ENCODE data around the gene FMNL3. TPM values are rescaled to one million over a fixed set of nuclear protein-coding genes. Genes with fewer than 3 reads are reported as not detected.

FMNL3 gene
- total and polyA plus RNA-seq, 2 of the 13 experiments (the other 11 are each of a cell fraction or from before 2014, with no cell fraction given) = 0.44 to 1.1 TPM

DNA sequence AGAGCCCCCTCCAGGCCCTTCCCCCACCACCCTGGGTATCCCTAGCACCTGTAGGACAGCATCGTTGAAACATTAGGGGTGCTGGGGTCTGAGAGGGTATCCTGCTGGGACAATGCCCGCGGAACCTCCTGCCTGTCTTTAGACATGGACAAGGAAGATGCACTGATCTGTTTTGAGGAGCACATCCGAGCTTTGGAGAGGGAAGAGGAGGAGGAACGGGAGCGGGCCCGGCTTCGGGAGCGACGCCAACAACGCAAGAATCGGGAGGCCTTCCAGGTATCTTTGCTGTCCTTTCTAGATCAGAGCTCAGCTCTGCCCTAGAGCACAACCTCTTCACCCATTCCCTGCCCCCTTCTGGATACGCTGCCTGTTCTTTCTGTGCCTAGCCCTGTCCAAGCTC lies 70.6 kb downstream of the FMNL3 start:
- Histone ChIP-seq H3K27ac (ENCODE audit: extremely low read length, insufficient read depth, low read length) (no peak overlapping the region), H3K27me3 (ENCODE audit: control insufficient read depth in 1 of 2, insufficient read depth in 2 of 2, low read length in 2 of 2) (no peaks in the 10 kb centered on the region; a peak in 1 of 5 replicates), H2AFZ (ENCODE audit: low read length) (no peak overlapping the region), H4K20me1 (ENCODE audit: insufficient read depth, low read length) (no peaks in the 10 kb centered on the region), H3K36me3 (replicated peaks in 1 of 2; ENCODE audit: control insufficient read depth in 1 of 2, insufficient read depth in 2 of 2, low read length in 2 of 2) (no peaks in the 10 kb centered on the region), H3K4me3 (replicated peaks in 1 of 3; ENCODE audit: insufficient read depth in 1 of 3, low read depth in 2 of 3, low read length in 3 of 3) (no peak overlapping the region), H3K4me1 (ENCODE audit: insufficient read depth, low read length) (peaks cover 33% of the 10 kb centered on the region), H3K9ac (ENCODE audit: insufficient read depth, low read depth, low read length) (no peak overlapping the region), H3K9me3 (ENCODE audit: low read length) (no peaks in the 10 kb centered on the region), H3K4me2 (ENCODE audit: low read depth, low read length) (0 out of 2 replicates have a peak overlapping the region, but pooled peaks have one; percentile 36), H3K79me2 (ENCODE audit: insufficient read depth, low read length) (no peaks in the 10 kb centered on the region)
- no TSS peak for BruUV-seq (replicated peaks)
- in situ Hi-C loops (cut with HindIII; ENCODE audit: extremely low pct_ligation_motif_present, low pct_unique_long_range_greater_than_20kb) = no loop called here
- TF ChIP-seq, protein P1, sequence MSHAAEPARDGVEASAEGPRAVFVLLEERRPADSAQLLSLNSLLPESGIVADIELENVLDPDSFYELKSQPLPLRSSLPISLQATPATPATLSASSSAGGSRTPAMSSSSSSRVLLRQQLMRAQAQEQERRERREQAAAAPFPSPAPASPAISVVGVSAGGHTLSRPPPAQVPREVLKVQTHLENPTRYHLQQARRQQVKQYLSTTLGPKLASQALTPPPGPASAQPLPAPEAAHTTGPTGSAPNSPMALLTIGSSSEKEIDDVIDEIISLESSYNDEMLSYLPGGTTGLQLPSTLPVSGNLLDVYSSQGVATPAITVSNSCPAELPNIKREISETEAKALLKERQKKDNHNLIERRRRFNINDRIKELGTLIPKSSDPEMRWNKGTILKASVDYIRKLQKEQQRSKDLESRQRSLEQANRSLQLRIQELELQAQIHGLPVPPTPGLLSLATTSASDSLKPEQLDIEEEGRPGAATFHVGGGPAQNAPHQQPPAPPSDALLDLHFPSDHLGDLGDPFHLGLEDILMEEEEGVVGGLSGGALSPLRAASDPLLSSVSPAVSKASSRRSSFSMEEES (CRISPR knock-in tag; IDR thresholded peaks at IDR 0.05) = no peak
- TF ChIP-seq PHF20 (CRISPR knock-in tag; IDR thresholded peaks at IDR 0.05) (no peak), ESRRA (CRISPR knock-in tag; IDR thresholded peaks at IDR 0.05; ENCODE audit: low read depth) (no peak), FLYWCH1 (CRISPR knock-in tag; IDR thresholded peaks at IDR 0.05) (0 out of 2 replicates have a peak, but pooled peaks have one; percentile 47), ZNF431 (CRISPR knock-in tag; IDR thresholded peaks at IDR 0.05; ENCODE audit: borderline replicate concordance, low read depth) (no peak)
- FAIRE-seq (no peak), DNase-seq (ENCODE audit: low spot score) (no peak), ATAC-seq (no peak)
- 86% methylated on average over 13 of the region's 13 CpGs for WGBS (ENCODE audit: low lambda C conversion rate)
- intact Hi-C loops (cut with micrococcal nuclease; ENCODE audit: unreplicated experiment) = no loop called here
- ChIA-PET POLR2A (interaction anchor here (1.1 to 1.2 kb wide), 2 partner anchors 13 to 105 kb away, joined by 3 to 6 read pairs; partner anchors contain the start of genes PRPF40B and TMBIM6), CTCF (ENCODE audit: low intra/inter-chr PET ratio, low total read pairs) (interaction anchor here (1.3 kb wide), 1 partner anchor 141 kb away, joined by 4 read pairs; no protein-coding TSS in a partner anchor)

DNA sequence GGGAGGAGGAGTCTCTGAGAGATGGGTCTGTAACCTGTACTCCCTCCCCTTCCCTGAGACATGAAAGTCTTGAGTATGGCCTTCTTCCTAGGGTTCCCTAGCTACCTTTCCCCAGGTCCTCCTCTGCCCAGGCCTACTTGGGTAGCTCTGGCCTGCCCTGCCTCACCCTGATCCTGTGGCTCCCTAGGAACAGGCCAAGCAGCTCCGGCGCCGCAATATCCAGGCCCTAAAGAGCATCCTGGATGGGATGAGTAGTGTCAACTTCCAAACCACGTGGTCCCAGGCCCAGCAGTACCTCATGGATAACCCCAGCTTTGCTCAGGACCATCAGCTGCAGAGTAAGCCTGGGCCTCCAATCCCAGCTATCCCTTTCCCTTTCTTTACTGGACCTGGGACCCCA lies 71.5 kb downstream of the FMNL3 start:
- ChIA-PET POLR2A (interaction anchor here (0.8 kb wide), 1 partner anchor 106 kb away, joined by 4 read pairs; the partner anchor contains the start of gene TMBIM6), CTCF (ENCODE audit: low intra/inter-chr PET ratio, low total read pairs) (no interaction called here)
- WGBS (ENCODE audit: low lambda C conversion rate) = 40% methylated on average over 1 of the region's 4 CpGs
- DNase-seq (ENCODE audit: low spot score) = no peak
- Histone ChIP-seq H3K4me3 (replicated peaks in 1 of 3; ENCODE audit: insufficient read depth in 1 of 3, low read depth in 2 of 3, low read length in 3 of 3) (no peak overlapping the region), H3K27me3 (ENCODE audit: control insufficient read depth in 1 of 2, insufficient read depth in 2 of 2, low read length in 2 of 2) (no peaks in the 10 kb centered on the region), H3K4me2 (ENCODE audit: low read depth, low read length) (no peak overlapping the region), H2AFZ (ENCODE audit: low read length) (no peak overlapping the region), H3K79me2 (ENCODE audit: insufficient read depth, low read length) (no peaks in the 10 kb centered on the region), H3K36me3 (replicated peaks in 1 of 2; ENCODE audit: control insufficient read depth in 1 of 2, insufficient read depth in 2 of 2, low read length in 2 of 2) (no peaks in the 10 kb centered on the region), H3K9me3 (ENCODE audit: low read length) (no peaks in the 10 kb centered on the region), H3K27ac (ENCODE audit: extremely low read length, insufficient read depth, low read length) (no peak overlapping the region), H4K20me1 (ENCODE audit: insufficient read depth, low read length) (no peaks in the 10 kb centered on the region), H3K9ac (ENCODE audit: insufficient read depth, low read depth, low read length) (no peak overlapping the region), H3K4me1 (ENCODE audit: insufficient read depth, low read length) (peaks cover 24% of the 10 kb centered on the region)
- FAIRE-seq = no peak
- ATAC-seq = no peak
- in situ Hi-C loops (cut with HindIII; ENCODE audit: extremely low pct_ligation_motif_present, low pct_unique_long_range_greater_than_20kb) (no loop called here), intact Hi-C loops (cut with micrococcal nuclease; ENCODE audit: unreplicated experiment) (no loop called here)
- TF ChIP-seq, protein P2, sequence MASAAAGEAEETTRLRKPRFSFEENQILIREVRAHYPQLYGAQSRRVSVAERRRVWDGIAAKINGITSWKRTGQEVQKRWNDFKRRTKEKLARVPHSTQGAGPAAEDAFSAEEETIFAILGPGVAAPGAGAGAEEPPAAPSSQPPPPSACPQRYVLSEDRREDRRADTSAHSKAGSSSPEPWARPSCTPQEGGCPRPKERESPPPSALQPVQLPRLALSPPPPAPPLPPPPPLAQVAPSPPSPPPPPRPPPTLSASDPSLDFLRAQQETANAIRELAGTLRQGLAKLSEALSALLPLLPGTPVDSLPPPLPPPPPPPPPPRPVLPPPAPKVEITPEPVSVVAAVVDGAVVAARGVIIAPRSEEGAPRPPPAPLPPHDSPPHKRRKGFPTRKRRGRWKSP (CRISPR knock-in tag; IDR thresholded peaks at IDR 0.05) = no peak
- no TSS peak for BruUV-seq (replicated peaks)
